Spleen (tissue), 11 donors: ENCODE data around the gene FBN3. TPM values are rescaled to one million over a fixed set of nuclear protein-coding genes. Genes with fewer than 3 reads are reported as not detected.

Experiments used
- DNase-seq: peaks from one replicate; pipeline ENCODE4 v3.0.0-alpha.2; 2020
- H3K27ac ChIP-seq, 8 donors: fragments of 200-600 bp; sonication (generic) in 7 of 8; 1 replicate in 4 of 8; 2 replicates in 4 of 8; pipeline versions ENCODE4 v1.5.0 to v1.8.0; 2016 to 2021; ENCODE audit warnings: inconsistent platforms in 4 of 8, mild to moderate bottlenecking in 4 of 8, moderate library complexity in 1 of 8
- H3K27me3 ChIP-seq, 7 donors: fragments of 200-600 bp; sonication (generic) in 6 of 7; replicated peaks in 1 of 7; 1 replicate in 4 of 7; 2 replicates in 3 of 7; pipeline versions ENCODE4 v1.5.0 to v1.8.0; 2016 to 2021; ENCODE audit warnings: inconsistent platforms in 3 of 7, mild to moderate bottlenecking in 1 of 7
- H3K36me3 ChIP-seq, 6 donors: fragments of 200-600 bp; sonication (generic) in 5 of 6; 1 replicate in 4 of 6; 2 replicates in 2 of 6; pipeline versions ENCODE4 v1.5.0 to v1.8.0; 2016 to 2021; ENCODE audit warnings: inconsistent platforms in 2 of 6
- H3K4me1 ChIP-seq, 6 donors: fragments of 200-600 bp; sonication (generic) in 5 of 6; 1 replicate in 3 of 6; 2 replicates in 3 of 6; pipeline versions ENCODE4 v1.5.0 to v1.8.0; 2016 to 2021; ENCODE audit warnings: inconsistent platforms in 3 of 6
- H3K4me3 ChIP-seq, 8 donors: fragments of 200-600 bp; sonication (generic) in 7 of 8; 1 replicate in 4 of 8; 2 replicates in 4 of 8; pipeline versions ENCODE4 v1.5.0 to v1.8.0; 2016 to 2021; ENCODE audit warnings: inconsistent platforms in 4 of 8, mild to moderate bottlenecking in 4 of 8, moderate library complexity in 2 of 8
- H3K9me3 ChIP-seq, 8 donors: fragments of 200-600 bp; sonication (generic) in 7 of 8; 1 replicate in 4 of 8; 2 replicates in 4 of 8; pipeline versions ENCODE4 v1.5.0 to v1.8.0; 2016 to 2021; ENCODE audit warnings: inconsistent platforms in 4 of 8
- CTCF ChIP-seq, 11 experiments: fragments of 200-600 bp in 7 of 11; fragments of 450-650 bp in 4 of 11; sonication (generic) in 4 of 11; IDR thresholded peaks in 8 of 11; conservative IDR thresholded peaks in 3 of 11; 1 replicate in 7 of 11; 2 replicates in 4 of 11; pipeline versions ENCODE4 v1.4.0 to v1.8.0; 2016 to 2021; ENCODE audit warnings: antibody characterized with exemption in 11 of 11, inconsistent platforms in 4 of 11, mild to moderate bottlenecking in 1 of 11
- POLR2A ChIP-seq, 3 donors: fragments of 450-650 bp; IDR thresholded peaks; one replicate each; pipeline ENCODE4 v1.5.1; 2017; ENCODE audit warnings: antibody characterized with exemption in 3 of 3, mild to moderate bottlenecking in 1 of 3
- POLR2AphosphoS5 ChIP-seq, 3 donors: sonication (generic); formaldehyde crosslinking; IDR thresholded peaks; one replicate each; pipeline ENCODE4 v1.5.1; 2017; ENCODE audit warnings: antibody characterized with exemption in 3 of 3
- WGBS, 5 donors: extraction: QIAGEN DNeasy Blood & Tissue Kit in 3 of 5; methylation state at CpG; one replicate each; pipeline versions ENCODE4 v1.1.5 to v1.1.7; 2013 to 2018; 5-methylcytosine and 5-hydroxymethylcytosine counted together
- intact Hi-C: fragments of 100-400 bp; cut with DNase I; formaldehyde crosslinking; loops from one replicate; pipeline ENCODE4 v1.15.0; 2023; ENCODE audit warnings: low total_unique reads
- polyA plus RNA-seq, 3 donors: library from polyadenylated mRNA; stranded (reverse); fragments of 200-250 nt; gene quantifications; one replicate each; pipeline ENCODE4 v1.2.1, GENCODE V29; 2013
- total RNA-seq, 7 donors: library from RNA; depleted of rRNA in 3 of 7; stranded (reverse); fragments of >200 nt in 3 of 7; fragmentation: NEBNext Ultra II Directional in 4 of 7; extraction: Animal tissue kit (Norgen Biotek cat#: 25700) in 4 of 7; gene quantifications; one replicate each; pipeline versions ENCODE4 v1.1.0 to v1.2.1, GENCODE V29; 2016 to 2021
- donor health status: healthy with polysubstance abuse.
- donor health status: DM: no; HTN: no; CAD: no; lungs with moderate emphysema.
- donor health status: DM: no; HTN: no; CAD: no.
- donor health status: Bipolar disorder and iron deficiency.
- donor health status: healthy.
- donor health status: DM: no; HTN: no; CAD: no.
- donor health status: DM: yes; HTN: yes; CAD: no.

The FBN3 gene
- total and polyA plus RNA-seq, 10 donors: 0.02 TPM; not detected in 9

GRCh38 chr19:8057545-8058270, 91.7 kb downstream of the FBN3 start:
- H3K9me3 ChIP-seq: no peaks in the 10 kb centered on the region
- 72 to 89% (median 82%) methylated on average over 7 of the region's 7 CpGs for WGBS, 5 donors
- no peak for TF ChIP-seq CTCF (IDR thresholded peaks at IDR 0.05 in 8 of 11, conservative IDR thresholded peaks at IDR 0.05 in 3 of 11)
- TF ChIP-seq POLR2A (IDR thresholded peaks at IDR 0.05): no peak
- no peak for TF ChIP-seq POLR2AphosphoS5 (IDR thresholded peaks at IDR 0.05)
- H3K27ac ChIP-seq: no peak overlapping the region
- no peak overlapping the region for H3K4me3 ChIP-seq
- intact Hi-C loops: no loop called here
- peaks cover 0 to 1% (median 0%) of the 10 kb centered on the region in 6 donors for H3K4me1 ChIP-seq
- no peak for DNase-seq
- H3K36me3 ChIP-seq: no peaks in the 10 kb centered on the region
- H3K27me3 ChIP-seq: no peaks in the 10 kb centered on the region

- DNase-seq: no peak
- TF ChIP-seq POLR2A (IDR thresholded peaks at IDR 0.05): no peak
- TF ChIP-seq POLR2AphosphoS5 (IDR thresholded peaks at IDR 0.05): no peak
- no peak for TF ChIP-seq CTCF (IDR thresholded peaks at IDR 0.05 in 8 of 11, conservative IDR thresholded peaks at IDR 0.05 in 3 of 11)
- Histone ChIP-seq H3K4me3 (no peak overlapping the region), H3K4me1 (peaks cover 0 to 13% (median 9%) of the 10 kb centered on the region in 6 donors), H3K27ac (no peak overlapping the region), H3K27me3 (no peaks in the 10 kb centered on the region), H3K36me3 (no peaks in the 10 kb centered on the region), H3K9me3 (no peaks in the 10 kb centered on the region)
- intact Hi-C loops: no loop called here
- WGBS, 5 donors: 87 to 91% (median 89%) methylated on average over 4 of the region's 4 CpGs
These were observed 92.9 kb downstream of the FBN3 start for GRCh38 chr19:8056533-8056932.

- H3K27ac ChIP-seq: no peak overlapping the region
- H3K9me3 ChIP-seq: no peaks in the 10 kb centered on the region
- no peaks in the 10 kb centered on the region for H3K36me3 ChIP-seq
- H3K4me3 ChIP-seq: no peak overlapping the region
- H3K4me1 ChIP-seq: peaks cover 0 to 32% (median 21%) of the 10 kb centered on the region in 6 donors
- H3K27me3 ChIP-seq: peaks cover 0 to 11% (median 0%) of the 10 kb centered on the region in 7 donors
- no peak for TF ChIP-seq POLR2A (IDR thresholded peaks at IDR 0.05)
- no peak for TF ChIP-seq CTCF (IDR thresholded peaks at IDR 0.05 in 8 of 11, conservative IDR thresholded peaks at IDR 0.05 in 3 of 11)
- no peak for TF ChIP-seq POLR2AphosphoS5 (IDR thresholded peaks at IDR 0.05)
- intact Hi-C loops: no loop called here
- no peak for DNase-seq
- 39 to 76% (median 71%) methylated on average over 5 to 9 of the region's 9 CpGs for WGBS, 5 donors
These were observed 95.2 kb downstream of the FBN3 start for GRCh38 chr19:8054169-8054568.

GRCh38 chr19:8052464-8052859, 96.9 kb downstream of the FBN3 start, which contains the start of gene CCL25:
Gene CCL25, plus strand, starts transcription at chr19:8052760. Its CDS starts 290 bp downstream, at chr19:8053050.
- Histone ChIP-seq H3K4me3 (no peak within 1 kb of the TSS), H3K27me3 (peaks cover 0 to 11% (median 0%) of the 10 kb centered on the region in 7 donors), H3K9me3 (no peaks in the 10 kb centered on the region), H3K36me3 (no peaks in the 10 kb centered on the region), H3K27ac (peak within 1 kb of the TSS in 1 of 8 donors; percentile 10), H3K4me1 (peaks cover 0 to 32% (median 21%) of the 10 kb centered on the region in 6 donors)
- TF ChIP-seq POLR2A (IDR thresholded peaks at IDR 0.05) (no peak), CTCF (IDR thresholded peaks at IDR 0.05 in 8 of 11, conservative IDR thresholded peaks at IDR 0.05 in 3 of 11) (no peak)
- intact Hi-C loops: no loop called here
- DNase-seq: no peak
- 73 to 82% (median 78%) methylated on average over 7 of the region's 7 CpGs for WGBS, 5 donors
